Measurements from ENCODE around the gene KRT1.

The KRT1 gene

GRCh38 chr12:52648012-52648550, 32.1 kb downstream of the KRT1 start:
- Histone ChIP-seq H3K14ac (ENCODE audit: low read length in 2 of 2) (no peak overlapping the region), H3K4me1 (ENCODE audit: control insufficient read depth, insufficient read depth, low read depth, low read length) (no peaks in the 10 kb centered on the region), H3K18ac (ENCODE audit: low read depth in 1 of 2, low read length in 2 of 2) (no peak overlapping the region), H2AK5ac (ENCODE audit: low read length, severe bottlenecking) (no peak overlapping the region), H3K4ac (ENCODE audit: low read depth in 1 of 2, low read length in 2 of 2) (no peak overlapping the region), H3K27ac (ENCODE audit: low read length, poor library complexity, severe bottlenecking) (no peak overlapping the region), H3K9ac (ENCODE audit: low read length) (no peak overlapping the region), H3K36me3 (ENCODE audit: control insufficient read depth in 1 of 2, insufficient read depth in 2 of 2, low read depth in 1 of 2, low read length in 2 of 2) (no peaks in the 10 kb centered on the region), H3K9me3 (ENCODE audit: control insufficient read depth, low read length) (no peaks in the 10 kb centered on the region), H4K91ac (ENCODE audit: low read length) (no peak overlapping the region), H2BK12ac (ENCODE audit: low read length in 2 of 2) (no peak overlapping the region), H3K4me2 (ENCODE audit: low read length, poor library complexity, severe bottlenecking) (no peak overlapping the region), H2BK120ac (ENCODE audit: low read depth, low read length) (no peak overlapping the region), H3K27me3 (ENCODE audit: control insufficient read depth in 1 of 2, insufficient read depth in 1 of 2, low read length in 2 of 2) (peaks cover 14 to 84% of the 10 kb centered on the region in 2 experiments), H2AFZ (ENCODE audit: low read depth, low read length) (no peak overlapping the region), H3K4me3 (ENCODE audit: insufficient read depth in 1 of 2, low read depth in 1 of 2, low read length in 2 of 2) (no peak overlapping the region), H2BK15ac (ENCODE audit: low read depth, poor library complexity, severe bottlenecking) (no peak overlapping the region), H3K23ac (ENCODE audit: low read length in 2 of 2) (no peak overlapping the region), H2BK5ac (ENCODE audit: low read depth, low read length, poor library complexity, severe bottlenecking) (no peak overlapping the region), H4K8ac (ENCODE audit: low read length) (no peak overlapping the region), H3K79me1 (replicated peaks; ENCODE audit: low read length, poor library complexity, severe bottlenecking) (no peaks in the 10 kb centered on the region)
- DNase-seq, result no peak
- WGBS, result 94% methylated on average over 8 of the region's 8 CpGs

- 87% methylated on average over 9 of the region's 9 CpGs for WGBS
- Histone ChIP-seq H3K9ac (ENCODE audit: low read length) (no peak overlapping the region), H2BK120ac (ENCODE audit: low read depth, low read length) (no peak overlapping the region), H4K91ac (ENCODE audit: low read length) (no peak overlapping the region), H3K18ac (ENCODE audit: low read depth in 1 of 2, low read length in 2 of 2) (no peak overlapping the region), H3K4ac (ENCODE audit: low read depth in 1 of 2, low read length in 2 of 2) (no peak overlapping the region), H3K27ac (ENCODE audit: low read length, poor library complexity, severe bottlenecking) (no peak overlapping the region), H2BK15ac (ENCODE audit: low read depth, poor library complexity, severe bottlenecking) (no peak overlapping the region), H3K79me1 (replicated peaks; ENCODE audit: low read length, poor library complexity, severe bottlenecking) (no peaks in the 10 kb centered on the region), H3K4me3 (ENCODE audit: insufficient read depth in 1 of 2, low read depth in 1 of 2, low read length in 2 of 2) (no peak overlapping the region), H3K4me2 (ENCODE audit: low read length, poor library complexity, severe bottlenecking) (no peak overlapping the region), H3K36me3 (ENCODE audit: control insufficient read depth in 1 of 2, insufficient read depth in 2 of 2, low read depth in 1 of 2, low read length in 2 of 2) (no peaks in the 10 kb centered on the region), H4K8ac (ENCODE audit: low read length) (no peak overlapping the region), H3K14ac (ENCODE audit: low read length in 2 of 2) (no peak overlapping the region), H2AFZ (ENCODE audit: low read depth, low read length) (no peak overlapping the region), H3K4me1 (ENCODE audit: control insufficient read depth, insufficient read depth, low read depth, low read length) (no peaks in the 10 kb centered on the region), H2AK5ac (ENCODE audit: low read length, severe bottlenecking) (no peak overlapping the region), H2BK5ac (ENCODE audit: low read depth, low read length, poor library complexity, severe bottlenecking) (no peak overlapping the region), H3K23ac (ENCODE audit: low read length in 2 of 2) (no peak overlapping the region), H3K27me3 (ENCODE audit: control insufficient read depth in 1 of 2, insufficient read depth in 1 of 2, low read length in 2 of 2) (peaks cover 14 to 80% of the 10 kb centered on the region in 2 experiments), H3K9me3 (ENCODE audit: control insufficient read depth, low read length) (no peaks in the 10 kb centered on the region), H2BK12ac (ENCODE audit: low read length in 2 of 2) (no peak overlapping the region)
- no peak for DNase-seq
These were observed 32.6 kb downstream of the KRT1 start for GRCh38 chr12:52647601-52648000.

DNA sequence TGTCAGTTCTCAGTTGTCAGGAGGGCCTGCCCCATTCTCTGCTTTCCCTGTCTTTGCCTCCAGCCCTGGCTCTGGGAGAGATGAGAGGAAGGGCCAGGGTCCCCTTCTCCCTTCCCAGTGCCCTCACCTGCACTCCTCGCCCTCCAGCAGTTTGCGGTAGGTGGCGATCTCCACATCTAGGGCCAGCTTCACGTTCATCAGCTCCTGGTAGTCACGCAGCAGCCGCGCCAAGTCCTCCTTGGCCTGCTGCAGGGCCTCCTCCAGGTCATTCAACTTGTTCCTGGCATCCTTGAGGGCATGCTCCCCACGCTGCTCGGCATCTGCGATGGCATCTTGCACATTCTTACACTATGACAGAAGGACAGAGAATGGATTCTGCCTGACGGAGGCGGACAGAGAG, 33.6 kb downstream of the KRT1 start:
- H3K27ac ChIP-seq (ENCODE audit: low read length, poor library complexity, severe bottlenecking), result no peak overlapping the region
- no peak overlapping the region for H3K14ac ChIP-seq (ENCODE audit: low read length in 2 of 2)
- H2BK12ac ChIP-seq (ENCODE audit: low read length in 2 of 2), result no peak overlapping the region
- no peak overlapping the region for H2BK5ac ChIP-seq (ENCODE audit: low read depth, low read length, poor library complexity, severe bottlenecking)
- no peak overlapping the region for H2AFZ ChIP-seq (ENCODE audit: low read depth, low read length)
- H4K8ac ChIP-seq (ENCODE audit: low read length), result no peak overlapping the region
- 82% methylated on average over 12 of the region's 12 CpGs for WGBS
- no peak for DNase-seq
- H3K79me1 ChIP-seq (replicated peaks; ENCODE audit: low read length, poor library complexity, severe bottlenecking), result no peaks in the 10 kb centered on the region
- H2BK120ac ChIP-seq (ENCODE audit: low read depth, low read length), result no peak overlapping the region
- no peak overlapping the region for H3K4me3 ChIP-seq (ENCODE audit: insufficient read depth in 1 of 2, low read depth in 1 of 2, low read length in 2 of 2)
- H3K4ac ChIP-seq (ENCODE audit: low read depth in 1 of 2, low read length in 2 of 2), result no peak overlapping the region
- no peak overlapping the region for H3K9ac ChIP-seq (ENCODE audit: low read length)
- no peak overlapping the region for H2BK15ac ChIP-seq (ENCODE audit: low read depth, poor library complexity, severe bottlenecking)
- H3K4me2 ChIP-seq (ENCODE audit: low read length, poor library complexity, severe bottlenecking), result no peak overlapping the region
- peaks cover 17 to 84% of the 10 kb centered on the region in 2 experiments for H3K27me3 ChIP-seq (ENCODE audit: control insufficient read depth in 1 of 2, insufficient read depth in 1 of 2, low read length in 2 of 2)
- no peaks in the 10 kb centered on the region for H3K4me1 ChIP-seq (ENCODE audit: control insufficient read depth, insufficient read depth, low read depth, low read length)
- no peak overlapping the region for H3K18ac ChIP-seq (ENCODE audit: low read depth in 1 of 2, low read length in 2 of 2)
- H3K23ac ChIP-seq (ENCODE audit: low read length in 2 of 2), result no peak overlapping the region
- H4K91ac ChIP-seq (ENCODE audit: low read length), result no peak overlapping the region
- H3K9me3 ChIP-seq (ENCODE audit: control insufficient read depth, low read length), result no peaks in the 10 kb centered on the region
- H3K36me3 ChIP-seq (ENCODE audit: control insufficient read depth in 1 of 2, insufficient read depth in 2 of 2, low read depth in 1 of 2, low read length in 2 of 2), result no peaks in the 10 kb centered on the region
- no peak overlapping the region for H2AK5ac ChIP-seq (ENCODE audit: low read length, severe bottlenecking)

DNA sequence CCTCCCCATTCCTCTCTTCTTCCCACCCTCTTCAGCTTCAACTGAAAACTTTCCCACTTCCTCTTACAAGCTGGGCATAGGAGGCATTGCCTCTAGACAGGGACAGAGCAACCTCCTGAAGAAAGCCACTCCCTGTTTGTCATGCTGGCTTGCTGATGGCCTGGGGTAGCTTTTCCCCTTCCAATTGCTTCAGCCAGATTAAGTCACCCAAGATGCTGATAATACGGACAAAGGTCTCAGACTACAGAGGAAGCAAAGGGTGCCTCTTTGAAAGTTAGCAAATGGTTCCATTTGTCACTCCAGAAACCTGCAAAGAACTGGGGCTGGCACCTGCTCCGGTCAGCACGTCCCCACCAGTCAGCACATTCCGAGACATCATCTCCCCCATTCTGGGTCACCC, 34.2 kb downstream of the KRT1 start:
- 60% methylated on average over 4 of the region's 4 CpGs for WGBS
- Histone ChIP-seq H3K9me3 (ENCODE audit: control insufficient read depth, low read length) (no peaks in the 10 kb centered on the region), H2BK5ac (ENCODE audit: low read depth, low read length, poor library complexity, severe bottlenecking) (no peak overlapping the region), H3K4me2 (ENCODE audit: low read length, poor library complexity, severe bottlenecking) (no peak overlapping the region), H3K4me3 (ENCODE audit: insufficient read depth in 1 of 2, low read depth in 1 of 2, low read length in 2 of 2) (no peak overlapping the region), H2BK120ac (ENCODE audit: low read depth, low read length) (no peak overlapping the region), H4K91ac (ENCODE audit: low read length) (no peak overlapping the region), H2AFZ (ENCODE audit: low read depth, low read length) (no peak overlapping the region), H3K14ac (ENCODE audit: low read length in 2 of 2) (no peak overlapping the region), H3K4me1 (ENCODE audit: control insufficient read depth, insufficient read depth, low read depth, low read length) (no peaks in the 10 kb centered on the region), H3K4ac (ENCODE audit: low read depth in 1 of 2, low read length in 2 of 2) (no peak overlapping the region), H2BK12ac (ENCODE audit: low read length in 2 of 2) (no peak overlapping the region), H3K79me1 (replicated peaks; ENCODE audit: low read length, poor library complexity, severe bottlenecking) (no peaks in the 10 kb centered on the region), H2AK5ac (ENCODE audit: low read length, severe bottlenecking) (no peak overlapping the region), H3K9ac (ENCODE audit: low read length) (no peak overlapping the region), H4K8ac (ENCODE audit: low read length) (no peak overlapping the region), H3K27ac (ENCODE audit: low read length, poor library complexity, severe bottlenecking) (no peak overlapping the region), H3K36me3 (ENCODE audit: control insufficient read depth in 1 of 2, insufficient read depth in 2 of 2, low read depth in 1 of 2, low read length in 2 of 2) (no peaks in the 10 kb centered on the region), H3K18ac (ENCODE audit: low read depth in 1 of 2, low read length in 2 of 2) (no peak overlapping the region), H2BK15ac (ENCODE audit: low read depth, poor library complexity, severe bottlenecking) (no peak overlapping the region), H3K23ac (ENCODE audit: low read length in 2 of 2) (no peak overlapping the region), H3K27me3 (ENCODE audit: control insufficient read depth in 1 of 2, insufficient read depth in 1 of 2, low read length in 2 of 2) (peaks cover 22 to 90% of the 10 kb centered on the region in 2 experiments)
- no peak for DNase-seq
